DMS53 treated with DMSO at 0.1 percent for 48 hours (cell line): ENCODE results near the gene MELTF.
A peak's percentile ranks its signal among the peaks of the same experiment; 100 is the strongest.

Experiments used
- DNase-seq: peaks from one replicate; lab custom pipeline; 2025; ENCODE audit not compliant: unreplicated experiment; lab: John Stamatoyannopoulos, UW

The MELTF gene

GRCh38 chr3:196995027-196995426, 34.6 kb downstream of the MELTF start:
- DNase-seq, result no peak

GRCh38 chr3:196994056-196994455, 35.6 kb downstream of the MELTF start:
- DNase-seq, result no peak

- DNase-seq, result no peak
Measured at GRCh38 chr3:196992461-196993065, 37.1 kb downstream of the MELTF start.

- DNase-seq, result no peak
Measured at GRCh38 chr3:196991581-196992460, 37.8 kb downstream of the MELTF start.

GRCh38 chr3:196990601-196991007, 39.0 kb downstream of the MELTF start:
- DNase-seq, result no peak

GRCh38 chr3:196989721-196990262, 39.8 kb downstream of the MELTF start:
- DNase-seq, result peak; percentile 62

GRCh38 chr3:196988241-196989029, 41.2 kb downstream of the MELTF start:
- DNase-seq, result no peak

GRCh38 chr3:196987022-196987421, 42.6 kb downstream of the MELTF start:
- no peak for DNase-seq

GRCh38 chr3:196985954-196986885, 43.4 kb downstream of the MELTF start:
- no peak for DNase-seq

- no peak for DNase-seq
Measured at GRCh38 chr3:196985298-196985697, 44.3 kb downstream of the MELTF start.

- DNase-seq, result no peak
Measured at GRCh38 chr3:196983186-196983585, 46.4 kb downstream of the MELTF start.

- no peak for DNase-seq
Measured at GRCh38 chr3:196981657-196982056, 48.0 kb downstream of the MELTF start.

GRCh38 chr3:196979545-196979944, 50.1 kb downstream of the MELTF start:
- no peak for DNase-seq

- DNase-seq, result no peak
Measured at GRCh38 chr3:196976941-196977340, 52.7 kb downstream of the MELTF start.

GRCh38 chr3:196975349-196975748, 54.3 kb downstream of the MELTF start:
- no peak for DNase-seq

GRCh38 chr3:196974661-196975060, 55.0 kb downstream of the MELTF start:
- no peak for DNase-seq

- no peak for DNase-seq
Measured at GRCh38 chr3:196971094-196971698, 58.4 kb downstream of the MELTF start.

GRCh38 chr3:196970547-196971093, 59.0 kb downstream of the MELTF start:
- DNase-seq, result no peak

GRCh38 chr3:196969660-196970546, 59.7 kb downstream of the MELTF start:
- DNase-seq, result peak; percentile 29
